Astrocyte of the cerebellum (primary cell): ENCODE results near the gene FAN1.

ENCODE experiments used
- DNase-seq: peaks from one replicate; pipeline ENCODE4 v3.0.0-alpha.2; 2011; ENCODE audit warnings: low read depth
- H3K4me3 ChIP-seq: 2 replicates; pipeline ENCODE4 v1.5.1; 2011; ENCODE audit warnings: mild to moderate bottlenecking, low read depth, low read length, moderate library complexity
- CTCF ChIP-seq: IDR thresholded peaks from 2 replicates; pipeline ENCODE4 v1.5.1; 2012; ENCODE audit warnings: low read length, low read depth, moderate library complexity, mild to moderate bottlenecking; ENCODE audit errors: missing control alignments
- in situ Hi-C: cut with HindIII; loops from 2 replicates; pipeline ENCODE4 v1.10.0; 2017; ENCODE audit warnings: low sequenced_read_pairs

FAN1 gene

GRCh38 chr15:30924353-30924752 is 20.6 kb downstream of the FAN1 start:
- peak; percentile 87 for DNase-seq
- in situ Hi-C loops: no loop called here
- no peak for TF ChIP-seq CTCF
- H3K4me3 ChIP-seq: no peak overlapping the region

- in situ Hi-C loops: no loop called here
- no peak for DNase-seq
- no peak overlapping the region for H3K4me3 ChIP-seq
- TF ChIP-seq CTCF: no peak
Measured at GRCh38 chr15:30925686-30926085, 22.0 kb downstream of the FAN1 start.

GRCh38 chr15:30926161-30926560 is 22.4 kb downstream of the FAN1 start:
- in situ Hi-C loops: no loop called here
- no peak for DNase-seq

GRCh38 chr15:30927148-30927761 is 23.5 kb downstream of the FAN1 start:
- DNase-seq: no peak
- in situ Hi-C loops: no loop called here
- H3K4me3 ChIP-seq: no peak overlapping the region
- no peak for TF ChIP-seq CTCF

More at GRCh38 chr15:30926161-30926560, 22.4 kb downstream of the FAN1 start:
- no peak for TF ChIP-seq CTCF
- no peak overlapping the region for H3K4me3 ChIP-seq

- in situ Hi-C loops: no loop called here
- no peak overlapping the region for H3K4me3 ChIP-seq
- no peak for TF ChIP-seq CTCF
- no peak for DNase-seq
Measured at GRCh38 chr15:30928076-30928475, 24.4 kb downstream of the FAN1 start.

- DNase-seq: no peak
- TF ChIP-seq CTCF: no peak
- in situ Hi-C loops: no loop called here
- no peak overlapping the region for H3K4me3 ChIP-seq
Measured at GRCh38 chr15:30929064-30929669, 25.5 kb downstream of the FAN1 start.
